ENCODE results near the gene TCEA3. TPM values are rescaled to one million over a fixed set of nuclear protein-coding genes. Genes with fewer than 3 reads are reported as not detected.

The TCEA3 gene
- total RNA-seq, 1 donor from 2014 or later: 8.8 TPM

GRCh38 chr1:23354245-23354644 is 70.3 kb downstream of the TCEA3 start:
- Mint-ChIP-seq H3K27me3 (no peaks in the 10 kb centered on the region), H3K36me3 (peaks cover 23% of the 10 kb centered on the region), H3K4me3 (no peak overlapping the region)

GRCh38 chr1:23352096-23352695 is 72.4 kb downstream of the TCEA3 start:
- peaks cover 14% of the 10 kb centered on the region for H3K9me3 Mint-ChIP-seq
- peaks cover 10% of the 10 kb centered on the region for H3K36me3 Mint-ChIP-seq
- H3K27ac Mint-ChIP-seq: no peak overlapping the region
- peaks cover 7% of the 10 kb centered on the region for H3K4me1 Mint-ChIP-seq (ENCODE audit: unreplicated experiment)
- DNase-seq (ENCODE audit: extremely low spot score, unreplicated experiment): no peak
- no peak overlapping the region for H3K4me3 Mint-ChIP-seq
- TF ChIP-seq, protein P1, sequence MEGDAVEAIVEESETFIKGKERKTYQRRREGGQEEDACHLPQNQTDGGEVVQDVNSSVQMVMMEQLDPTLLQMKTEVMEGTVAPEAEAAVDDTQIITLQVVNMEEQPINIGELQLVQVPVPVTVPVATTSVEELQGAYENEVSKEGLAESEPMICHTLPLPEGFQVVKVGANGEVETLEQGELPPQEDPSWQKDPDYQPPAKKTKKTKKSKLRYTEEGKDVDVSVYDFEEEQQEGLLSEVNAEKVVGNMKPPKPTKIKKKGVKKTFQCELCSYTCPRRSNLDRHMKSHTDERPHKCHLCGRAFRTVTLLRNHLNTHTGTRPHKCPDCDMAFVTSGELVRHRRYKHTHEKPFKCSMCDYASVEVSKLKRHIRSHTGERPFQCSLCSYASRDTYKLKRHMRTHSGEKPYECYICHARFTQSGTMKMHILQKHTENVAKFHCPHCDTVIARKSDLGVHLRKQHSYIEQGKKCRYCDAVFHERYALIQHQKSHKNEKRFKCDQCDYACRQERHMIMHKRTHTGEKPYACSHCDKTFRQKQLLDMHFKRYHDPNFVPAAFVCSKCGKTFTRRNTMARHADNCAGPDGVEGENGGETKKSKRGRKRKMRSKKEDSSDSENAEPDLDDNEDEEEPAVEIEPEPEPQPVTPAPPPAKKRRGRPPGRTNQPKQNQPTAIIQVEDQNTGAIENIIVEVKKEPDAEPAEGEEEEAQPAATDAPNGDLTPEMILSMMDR (conservative IDR thresholded peaks at IDR 0.05): no peak
- H3K27me3 Mint-ChIP-seq: no peaks in the 10 kb centered on the region

More at GRCh38 chr1:23354245-23354644, 70.3 kb downstream of the TCEA3 start:
- DNase-seq (ENCODE audit: extremely low spot score, unreplicated experiment): no peak
- peaks cover 16% of the 10 kb centered on the region for H3K9me3 Mint-ChIP-seq
- TF ChIP-seq, protein P1 (conservative IDR thresholded peaks at IDR 0.05): peak; percentile 57
- peaks cover 7% of the 10 kb centered on the region for H3K4me1 Mint-ChIP-seq (ENCODE audit: unreplicated experiment)
- H3K27ac Mint-ChIP-seq: no peak overlapping the region

- TF ChIP-seq, protein P1 (conservative IDR thresholded peaks at IDR 0.05): no peak
- DNase-seq (ENCODE audit: extremely low spot score, unreplicated experiment): no peak
- peak overlapping the region; percentile 51 for H3K27ac Mint-ChIP-seq
- H3K9me3 Mint-ChIP-seq: no peaks in the 10 kb centered on the region
- H3K4me1 Mint-ChIP-seq (ENCODE audit: unreplicated experiment): peaks cover 26% of the 10 kb centered on the region
- peaks cover 5% of the 10 kb centered on the region for H3K36me3 Mint-ChIP-seq
- H3K27me3 Mint-ChIP-seq: no peaks in the 10 kb centered on the region
- no peak overlapping the region for H3K4me3 Mint-ChIP-seq
These were observed 78.6 kb downstream of the TCEA3 start for GRCh38 chr1:23345920-23346319.

GRCh38 chr1:23344987-23345472 is 79.5 kb downstream of the TCEA3 start:
- TF ChIP-seq, protein P1 (conservative IDR thresholded peaks at IDR 0.05): no peak
- no peak for DNase-seq (ENCODE audit: extremely low spot score, unreplicated experiment)
- peaks cover 35% of the 10 kb centered on the region for H3K4me1 Mint-ChIP-seq (ENCODE audit: unreplicated experiment)
- H3K9me3 Mint-ChIP-seq: no peaks in the 10 kb centered on the region
- peaks cover 5% of the 10 kb centered on the region for H3K36me3 Mint-ChIP-seq
- H3K27me3 Mint-ChIP-seq: no peaks in the 10 kb centered on the region
- H3K27ac Mint-ChIP-seq: peak overlapping the region; percentile 99
- H3K4me3 Mint-ChIP-seq: peak overlapping the region; percentile 96

DNA sequence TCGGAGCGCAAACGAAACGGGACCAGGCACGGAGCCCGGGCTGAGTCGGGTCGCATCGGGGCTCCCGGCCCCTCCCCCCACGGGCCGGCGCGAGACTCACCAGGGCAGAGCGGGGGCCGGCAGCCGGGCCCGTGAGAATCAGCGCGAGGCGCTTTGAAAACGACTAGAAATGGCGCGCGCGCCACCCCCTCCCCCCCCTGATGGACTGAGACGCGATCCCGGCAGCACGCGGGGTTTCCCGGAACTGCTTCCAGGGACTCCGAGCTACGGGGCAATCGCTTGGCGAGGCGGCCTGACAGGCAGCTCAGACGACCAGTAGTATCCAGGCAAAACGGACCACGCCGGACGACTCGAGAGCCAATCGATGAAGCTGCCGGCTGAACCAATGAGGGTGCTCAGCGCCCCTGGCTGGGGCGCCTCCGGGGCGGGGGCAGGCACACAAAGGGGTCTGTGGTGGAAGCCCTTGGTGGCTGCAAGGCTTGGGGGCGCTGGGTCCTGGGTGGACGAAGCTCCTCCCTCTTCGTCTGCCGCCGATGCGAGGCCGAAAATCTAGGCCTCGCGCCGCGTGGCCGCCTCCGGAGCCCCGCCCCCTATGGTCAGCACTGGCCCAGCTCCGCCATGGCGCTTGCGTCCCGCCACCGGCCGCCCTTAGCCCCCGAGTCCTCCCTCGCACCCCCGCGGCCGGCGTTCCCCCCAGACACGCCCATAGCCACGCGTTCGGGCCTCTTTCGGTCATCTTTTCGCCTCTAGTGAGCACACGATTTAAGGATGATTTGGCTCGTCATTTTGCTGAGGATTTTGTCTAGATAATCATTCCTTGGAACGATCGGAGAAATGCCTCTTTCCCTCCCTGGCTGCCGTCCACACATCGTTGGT is 80.2 kb downstream of the TCEA3 start, which contains the start of gene HNRNPR:
Gene HNRNPR, minus strand, starts transcription at position 174 of the 876 bp plus-strand sequence. CDS start 3,276 bp downstream, outside the sequence.
- H3K27ac Mint-ChIP-seq: peak within 1 kb of the TSS; percentile 99
- no peaks in the 10 kb centered on the region for H3K27me3 Mint-ChIP-seq

More for the DNA sequence above, 80.2 kb downstream of the TCEA3 start, which contains the start of gene HNRNPR:
- TF ChIP-seq, protein P1 (conservative IDR thresholded peaks at IDR 0.05): no peak
- peak; percentile 100 for DNase-seq (ENCODE audit: extremely low spot score, unreplicated experiment)
- H3K4me1 Mint-ChIP-seq (ENCODE audit: unreplicated experiment): peaks cover 42% of the 10 kb centered on the region
- H3K9me3 Mint-ChIP-seq: no peaks in the 10 kb centered on the region
- peak within 1 kb of the TSS; percentile 96 for H3K4me3 Mint-ChIP-seq
- peaks cover 9% of the 10 kb centered on the region for H3K36me3 Mint-ChIP-seq
